ENCODE data around the gene PRKCA.

PRKCA gene

GRCh38 chr17:66625311-66625767, 322.9 kb downstream of the PRKCA start:
- DNase-seq (ENCODE audit: low spot score), result no peak

DNA sequence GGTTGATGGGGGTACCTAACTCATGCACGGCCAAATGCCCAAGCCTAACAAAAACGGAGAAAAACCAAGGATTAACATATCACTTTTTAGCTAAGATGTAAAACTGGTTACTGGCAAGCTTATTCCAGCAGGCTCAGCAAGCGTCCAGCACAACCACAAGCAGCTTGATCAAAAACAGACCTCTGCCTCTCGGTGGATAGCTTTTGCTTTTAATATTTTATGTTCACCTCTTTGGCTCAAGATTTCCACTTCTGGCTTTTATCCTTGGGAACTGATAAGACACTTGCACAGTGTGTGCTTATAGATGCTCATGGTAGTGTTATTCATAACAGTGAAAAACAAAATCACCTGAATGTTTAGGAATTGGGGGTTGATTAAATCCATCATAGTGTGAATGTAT, 325.6 kb downstream of the PRKCA start:
- no peak for DNase-seq (ENCODE audit: low spot score)

- DNase-seq (ENCODE audit: low spot score), result no peak
Measured at GRCh38 chr17:66629762-66630161, 327.3 kb downstream of the PRKCA start.

DNA sequence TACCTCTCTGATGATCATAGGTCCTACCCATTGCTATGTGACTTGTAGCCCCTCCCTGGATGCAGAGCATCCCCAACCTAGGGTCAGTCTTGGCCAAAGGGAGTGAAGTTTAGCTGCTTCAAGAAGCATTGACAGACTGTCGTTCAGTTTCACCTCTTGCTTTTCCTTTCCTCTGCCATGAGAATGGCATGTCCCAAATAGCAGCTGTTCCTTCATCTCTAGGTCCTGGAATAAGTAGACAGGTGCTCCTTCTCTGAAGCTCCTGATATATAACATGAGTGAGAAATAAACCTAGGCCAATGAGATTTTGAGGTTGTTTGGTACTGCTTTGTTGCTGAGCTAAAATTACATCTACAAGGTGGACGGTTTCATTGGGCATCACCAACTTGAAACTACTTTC, 328.0 kb downstream of the PRKCA start:
- no peak for DNase-seq (ENCODE audit: low spot score)

GRCh38 chr17:66630828-66631472, 328.5 kb downstream of the PRKCA start:
- DNase-seq (ENCODE audit: low spot score), result no peak

DNA sequence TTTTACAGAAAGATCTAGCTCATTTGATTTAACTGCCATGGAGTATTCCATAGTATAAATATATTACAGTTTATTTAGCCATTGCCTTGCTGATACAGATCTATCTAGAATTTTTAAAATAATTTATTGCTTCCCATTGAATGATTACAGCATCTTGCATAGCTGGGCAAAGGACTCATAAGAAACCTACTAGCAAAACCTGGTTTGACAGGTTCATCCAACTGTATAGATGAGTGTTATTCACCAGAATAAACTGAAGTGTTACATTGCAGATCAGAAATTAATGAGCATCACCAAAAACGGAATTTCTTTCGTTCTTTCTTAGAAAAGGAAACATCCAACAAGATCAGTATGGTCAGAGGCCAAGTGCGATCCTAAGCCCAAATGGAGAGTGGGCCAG, 330.3 kb downstream of the PRKCA start:
- DNase-seq (ENCODE audit: low spot score), result no peak

GRCh38 chr17:66633317-66633965, 331.0 kb downstream of the PRKCA start:
- DNase-seq (ENCODE audit: low spot score), result peak; percentile 75

DNA sequence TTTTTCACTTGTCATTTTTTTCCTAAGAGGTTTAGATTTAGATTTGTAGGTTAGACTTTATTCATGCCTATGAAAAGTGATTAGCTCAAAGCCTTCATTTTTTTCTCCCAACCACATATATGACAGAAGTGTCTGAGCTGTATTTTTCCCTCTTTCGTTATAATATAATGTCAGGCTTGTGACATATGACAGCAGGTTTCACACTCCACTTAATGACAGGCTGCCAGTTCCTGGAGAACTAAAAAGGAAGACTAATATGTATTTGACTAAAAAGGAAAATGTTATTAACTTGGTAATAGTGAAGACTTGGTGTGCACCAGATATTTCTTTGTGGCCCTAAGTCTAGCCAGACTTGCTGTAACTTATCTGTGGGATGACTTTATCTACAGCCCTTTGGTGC, 331.8 kb downstream of the PRKCA start:
- DNase-seq (ENCODE audit: low spot score), result no peak

DNA sequence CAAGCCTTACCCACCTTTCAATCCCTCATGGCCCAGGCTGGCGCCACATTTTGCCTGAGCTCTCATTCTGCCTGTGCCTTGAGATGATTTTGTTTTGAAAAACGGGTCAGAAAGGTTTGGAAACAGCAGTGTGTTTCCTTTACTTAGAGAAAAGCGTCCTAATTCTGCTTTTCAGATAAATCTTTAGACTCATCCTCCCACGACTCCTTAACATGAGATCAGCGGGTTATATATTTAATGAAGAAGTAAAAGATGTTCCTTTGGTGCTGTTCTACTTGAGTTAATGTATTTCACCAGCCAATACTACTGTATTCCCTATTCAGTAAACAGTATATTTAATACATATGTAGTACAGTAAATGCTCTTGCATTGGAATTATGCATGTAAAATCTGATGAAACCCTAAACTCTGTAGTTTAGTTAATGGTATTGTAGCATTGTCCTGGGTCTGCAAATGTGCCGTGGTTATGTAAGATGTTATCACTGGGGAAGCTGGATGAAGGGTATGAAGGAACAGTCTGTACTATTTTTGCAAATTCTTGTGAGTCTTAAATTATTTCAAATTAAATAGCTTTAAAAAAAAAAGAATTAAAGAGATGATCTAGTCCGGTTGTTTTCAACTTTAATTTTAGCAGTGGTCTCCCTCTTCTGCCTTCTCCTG, 333.1 kb downstream of the PRKCA start:
- DNase-seq (ENCODE audit: low spot score), result no peak

DNA sequence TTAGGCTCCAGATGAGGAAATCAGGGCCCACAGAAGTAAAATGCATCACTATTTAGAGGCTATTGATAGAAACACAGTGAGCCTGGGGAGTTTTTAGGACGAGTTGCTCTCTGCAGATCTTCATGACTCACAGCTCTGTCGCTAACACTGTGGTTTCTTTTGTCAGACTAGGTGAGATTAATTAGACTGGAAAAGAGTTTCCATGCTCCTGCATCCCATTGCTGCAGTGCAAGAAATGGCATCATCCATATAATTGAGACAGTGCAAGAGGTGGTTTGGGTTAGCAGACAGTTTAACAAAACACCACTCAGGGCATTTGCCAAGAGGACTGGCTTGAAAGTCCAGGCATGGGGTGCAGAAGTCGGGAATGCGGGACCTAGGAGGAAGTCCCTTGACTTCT, 333.7 kb downstream of the PRKCA start:
- DNase-seq (ENCODE audit: low spot score), result peak; percentile 12

DNA sequence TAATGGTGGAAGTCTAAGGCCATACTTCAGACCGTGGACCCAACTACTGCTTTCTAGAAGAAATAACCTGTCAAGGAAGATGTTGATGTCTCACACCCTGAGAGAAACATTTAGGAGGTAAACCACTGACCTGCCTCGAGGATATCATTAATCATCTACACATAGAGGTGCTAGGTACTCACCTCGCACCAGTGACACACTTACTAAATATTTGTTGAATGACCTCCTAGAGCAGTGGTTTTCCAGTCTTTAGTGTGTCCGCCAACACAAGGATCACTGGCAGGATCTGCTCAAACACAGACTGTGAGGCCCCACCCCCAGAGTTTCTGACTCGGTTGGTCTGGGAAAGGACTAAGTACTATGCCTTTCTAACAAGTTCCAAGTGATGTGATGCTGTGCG, 335.1 kb downstream of the PRKCA start:
- DNase-seq (ENCODE audit: low spot score), result no peak

GRCh38 chr17:66638707-66639479, 336.5 kb downstream of the PRKCA start:
- DNase-seq (ENCODE audit: low spot score), result no peak

DNA sequence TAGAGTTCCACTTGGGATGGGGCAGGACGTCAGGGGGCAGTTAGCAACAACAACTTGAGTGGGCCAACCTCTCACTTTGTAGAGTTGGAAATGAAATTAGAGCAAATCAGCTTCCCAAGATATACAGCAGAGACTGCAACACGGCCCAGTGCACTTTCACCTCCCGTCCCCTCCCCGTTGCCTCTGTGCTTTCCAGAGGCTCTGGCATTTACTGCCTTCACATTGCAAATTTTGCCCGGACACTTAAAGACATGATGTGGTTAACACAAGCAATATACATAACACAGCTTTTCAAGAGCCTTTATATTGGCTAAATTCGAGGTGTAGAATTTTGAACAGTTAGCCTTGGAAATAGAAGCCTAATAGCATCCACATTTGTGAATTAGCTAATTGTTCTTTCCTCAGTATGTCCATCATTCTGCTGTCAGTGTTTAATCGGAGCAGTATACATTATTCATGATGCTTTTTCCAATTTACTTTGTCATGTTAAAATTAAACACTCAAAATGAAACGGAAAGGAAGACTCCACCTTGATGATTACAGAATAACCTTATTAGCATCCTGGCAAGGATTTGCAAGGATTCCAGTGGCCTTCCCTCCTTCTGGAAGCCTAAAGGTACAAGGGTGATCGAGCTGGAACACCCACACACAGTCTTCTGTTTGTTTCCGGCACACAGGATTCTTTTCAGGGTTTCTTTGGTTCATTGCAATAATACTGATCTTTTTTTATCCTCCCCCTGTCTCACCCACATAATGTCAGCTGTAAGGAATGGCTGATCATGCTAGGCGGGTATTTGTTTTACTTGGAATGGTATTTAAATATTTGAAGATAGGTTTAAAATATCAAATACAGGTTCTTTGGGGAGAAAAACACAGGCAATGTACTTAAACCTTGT, 341.6 kb downstream of the PRKCA start:
- DNase-seq (ENCODE audit: low spot score), result no peak

- no peak for DNase-seq (ENCODE audit: low spot score)
Measured at GRCh38 chr17:66645259-66645658, 342.8 kb downstream of the PRKCA start.

DNA sequence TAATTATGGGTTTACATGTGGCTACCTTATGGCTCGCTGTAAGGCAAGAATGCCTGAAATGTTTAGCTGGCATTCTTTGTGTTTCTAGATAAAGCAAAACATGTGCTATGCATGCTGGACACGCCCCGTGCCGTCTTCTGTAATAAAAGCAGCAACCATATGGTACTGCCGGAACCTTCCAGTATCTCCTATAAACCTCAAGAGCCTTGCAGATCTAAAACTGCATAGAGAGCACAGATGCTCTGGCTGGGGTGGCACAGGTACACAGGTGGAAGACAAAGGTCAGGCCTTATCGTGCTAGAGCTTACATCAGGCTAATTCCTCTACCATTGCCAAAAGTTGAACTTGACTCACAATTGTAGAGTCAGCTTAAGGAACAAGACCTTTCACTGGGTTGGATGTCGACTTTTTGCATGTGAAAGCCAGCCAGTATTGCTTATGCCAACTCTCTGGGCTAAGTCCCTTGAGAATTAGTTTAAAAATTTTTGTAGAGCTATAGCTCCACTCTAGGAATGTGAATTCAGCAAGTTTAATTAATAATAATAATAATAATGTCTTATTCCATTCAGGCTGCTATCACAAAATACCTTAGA, 345.1 kb downstream of the PRKCA start:
- DNase-seq (ENCODE audit: low spot score), result no peak

DNA sequence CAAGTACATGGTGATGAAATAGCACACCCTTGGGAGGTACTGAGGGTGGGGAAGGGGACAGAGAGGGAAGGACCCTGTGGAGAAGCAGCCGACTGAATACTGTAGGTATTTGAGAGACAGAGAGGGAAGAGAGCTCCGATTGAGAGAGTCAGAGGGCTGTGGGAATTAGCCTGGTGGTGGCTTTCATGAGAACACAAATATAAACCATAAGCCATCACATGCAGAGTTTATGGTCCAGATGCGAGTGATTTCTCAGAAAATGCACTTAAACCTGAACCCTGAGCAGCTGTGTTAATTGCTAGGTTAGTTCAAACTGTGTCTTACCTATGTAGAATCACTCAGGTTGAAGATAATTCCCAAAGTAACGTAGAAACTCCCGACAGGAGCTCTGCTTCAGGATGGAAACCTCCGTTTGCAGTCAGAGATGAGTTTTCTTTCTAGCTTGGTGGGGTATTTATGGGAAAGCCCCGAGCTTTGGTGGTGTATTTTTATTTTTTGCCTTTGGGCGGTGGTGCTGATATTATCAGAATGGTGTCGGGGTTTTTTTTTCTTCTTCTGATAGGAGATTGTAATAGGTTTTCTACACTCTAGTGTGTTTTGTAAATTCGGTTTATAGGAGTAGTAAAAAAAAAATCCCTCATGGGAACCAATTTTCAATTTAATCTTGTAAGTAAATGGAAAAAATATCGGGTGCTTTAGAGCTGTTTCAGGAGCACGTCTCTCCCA, 347.6 kb downstream of the PRKCA start:
- DNase-seq (ENCODE audit: low spot score), result no peak

GRCh38 chr17:66650544-66650877, 348.1 kb downstream of the PRKCA start:
- no peak for DNase-seq (ENCODE audit: low spot score)

DNA sequence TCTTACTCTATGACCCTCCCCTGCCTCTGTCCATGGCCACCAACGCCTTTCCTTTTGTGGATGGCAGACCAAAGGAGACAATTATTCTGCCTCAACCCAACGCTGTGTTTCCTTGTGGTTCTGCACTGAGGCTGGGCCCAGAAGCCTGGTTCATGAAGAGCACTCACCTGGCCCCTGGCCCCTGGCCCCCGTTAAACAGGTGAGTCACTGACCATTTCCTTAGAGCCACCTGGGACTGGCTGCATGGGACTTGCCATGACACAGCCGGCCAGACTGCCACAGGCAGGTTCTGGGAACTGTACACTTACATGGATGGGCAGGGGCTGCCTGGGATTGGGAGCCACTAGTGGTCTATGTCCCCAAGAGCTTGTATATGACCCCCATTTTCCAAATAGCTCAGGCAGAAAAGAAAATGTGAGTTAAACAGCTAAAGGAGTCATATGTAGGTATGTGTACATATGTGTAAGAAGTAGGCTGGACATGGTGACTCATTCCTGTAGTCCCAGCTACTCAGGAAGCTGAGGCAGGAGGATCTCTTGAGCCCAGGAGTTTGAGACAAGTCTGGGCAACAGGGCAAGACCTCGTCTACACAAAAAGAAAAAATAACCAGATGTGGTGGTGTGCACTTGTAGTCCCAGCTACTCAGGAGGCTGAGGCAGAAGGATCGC, 350.6 kb downstream of the PRKCA start:
- peak; percentile 48 for DNase-seq (ENCODE audit: low spot score)

DNA sequence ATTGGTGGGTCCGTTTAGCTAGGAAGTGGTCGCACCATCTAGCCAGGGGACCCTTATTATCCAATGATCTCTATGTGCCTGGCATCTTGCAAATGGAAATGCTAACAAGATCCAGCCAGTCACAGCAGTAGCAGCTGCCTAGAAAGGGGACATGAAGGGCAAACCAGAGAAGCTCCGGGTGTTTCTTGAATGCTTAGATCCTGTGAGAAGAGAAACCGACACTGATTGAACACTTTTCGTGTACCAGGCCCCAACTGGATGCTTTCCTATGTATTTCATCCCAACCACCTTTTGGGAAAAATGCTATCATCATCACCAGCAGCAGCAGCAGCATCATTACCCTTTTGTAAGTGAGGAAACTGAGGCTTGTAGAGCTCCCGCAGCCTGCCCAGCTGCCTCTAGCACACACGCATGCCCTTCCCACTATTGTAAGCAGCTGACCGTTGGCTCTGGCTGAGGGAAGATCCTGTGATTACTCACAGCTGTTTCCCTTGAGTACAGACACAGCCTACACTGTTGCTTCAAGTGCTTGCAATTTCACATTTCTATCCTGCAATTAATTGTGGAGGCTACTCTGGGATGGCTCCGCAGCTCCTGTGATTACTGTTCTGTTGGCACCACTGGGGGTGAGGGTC, 351.8 kb downstream of the PRKCA start:
- DNase-seq (ENCODE audit: low spot score), result no peak

DNA sequence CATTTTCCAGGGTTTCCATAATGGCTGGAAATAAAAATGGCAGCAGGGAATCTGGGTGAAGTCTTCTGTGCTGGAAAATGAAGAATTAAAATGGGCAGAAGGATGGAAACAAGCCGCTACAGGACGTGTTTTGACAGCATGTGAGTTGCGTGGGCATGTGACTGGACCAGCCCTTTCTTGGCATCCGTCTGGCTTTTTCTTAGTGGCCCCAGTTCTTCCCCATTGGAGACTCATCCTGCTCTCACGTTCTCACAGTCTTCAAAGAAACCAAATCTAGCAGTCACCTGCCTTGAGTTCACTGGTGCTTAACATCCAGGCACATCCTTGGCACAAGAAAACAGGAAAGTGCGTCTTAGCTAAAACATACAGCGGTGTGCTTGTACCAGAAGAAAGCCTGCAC, 352.4 kb downstream of the PRKCA start:
- no peak for DNase-seq (ENCODE audit: low spot score)

Measured in activated CD4-positive, alpha-beta T cell treated with anti-CD3 and anti-CD28 coated beads, Interleukin-2, Interleukin-4, amounts not matched to agents 100 ng/mL and 50 ng/mL, durations not matched to agents 16 hours and 8 hours (primary cell).